GM18861 (cell line): ENCODE results near the gene ABLIM1.

ENCODE experiments used
- ATAC-seq: cut with Tn5 transposase; IDR thresholded peaks from one replicate; pipeline ENCODE4 v1.9.1; 2021; ENCODE audit not compliant: unreplicated experiment

ABLIM1 gene

DNA sequence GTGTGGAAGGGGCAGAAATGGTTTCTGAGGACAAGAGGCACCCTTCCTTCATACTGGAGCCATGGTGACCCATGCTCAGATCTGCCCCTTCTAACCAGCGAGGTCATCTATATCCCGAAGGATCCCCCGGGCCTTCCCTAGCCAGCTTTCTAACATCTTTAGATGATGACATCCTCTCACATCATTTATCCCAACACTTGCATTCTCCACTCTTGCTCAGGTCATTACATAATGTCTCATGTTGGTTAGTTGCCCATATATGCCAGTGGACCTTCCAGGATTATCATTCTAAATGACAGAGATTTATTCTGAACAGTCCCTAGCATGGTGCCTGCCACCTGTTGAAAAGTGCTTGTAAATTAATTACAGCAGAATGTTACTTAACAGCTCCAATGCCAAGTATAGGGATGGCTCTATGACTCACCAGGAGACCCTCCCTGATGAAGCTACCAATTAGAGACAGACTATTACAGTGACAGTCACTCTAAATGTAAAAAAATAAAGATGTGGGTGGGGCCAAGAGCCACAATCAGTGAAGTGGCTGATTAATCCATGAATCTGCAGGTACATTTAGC lies 22.6 kb upstream of the ABLIM1 start:
- no peak for ATAC-seq

DNA sequence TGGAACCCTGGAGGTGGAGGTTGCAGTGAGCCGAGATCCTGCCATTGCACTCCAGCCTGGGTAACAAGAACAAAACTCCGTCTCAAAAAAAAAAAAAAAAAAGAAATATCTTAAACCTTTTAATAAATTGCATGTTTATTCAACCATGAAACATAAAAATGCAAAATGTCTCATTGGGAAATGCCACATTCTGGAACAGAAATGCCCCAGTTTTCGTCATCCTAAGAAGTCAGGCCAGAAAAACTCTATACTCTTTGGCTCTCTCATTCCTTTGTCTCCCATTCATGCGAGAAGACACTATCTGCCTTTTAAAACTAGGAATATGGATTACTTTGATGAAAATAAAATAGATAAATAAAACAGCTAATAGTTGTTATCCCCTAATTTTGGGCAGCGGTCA lies 21.5 kb upstream of the ABLIM1 start:
- no peak for ATAC-seq

DNA sequence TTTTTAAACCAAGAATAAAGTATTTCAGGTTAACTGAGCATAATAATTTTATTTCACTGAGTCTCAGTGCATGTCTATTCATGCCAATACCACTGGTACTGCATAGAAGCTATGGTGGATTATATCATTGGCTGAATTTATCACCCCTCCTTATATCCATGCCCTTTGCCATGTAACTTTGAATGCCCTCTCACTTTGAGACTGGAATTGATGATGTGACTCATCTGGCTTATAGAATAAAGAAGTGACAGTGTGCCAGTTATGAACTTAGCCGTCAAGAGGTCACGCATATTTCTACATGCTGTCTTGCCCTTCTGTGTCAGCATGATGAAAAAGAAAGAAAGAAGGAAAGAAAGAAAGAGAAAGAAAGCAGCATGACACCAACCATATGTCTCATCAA lies 20.7 kb upstream of the ABLIM1 start:
- ATAC-seq: no peak

DNA sequence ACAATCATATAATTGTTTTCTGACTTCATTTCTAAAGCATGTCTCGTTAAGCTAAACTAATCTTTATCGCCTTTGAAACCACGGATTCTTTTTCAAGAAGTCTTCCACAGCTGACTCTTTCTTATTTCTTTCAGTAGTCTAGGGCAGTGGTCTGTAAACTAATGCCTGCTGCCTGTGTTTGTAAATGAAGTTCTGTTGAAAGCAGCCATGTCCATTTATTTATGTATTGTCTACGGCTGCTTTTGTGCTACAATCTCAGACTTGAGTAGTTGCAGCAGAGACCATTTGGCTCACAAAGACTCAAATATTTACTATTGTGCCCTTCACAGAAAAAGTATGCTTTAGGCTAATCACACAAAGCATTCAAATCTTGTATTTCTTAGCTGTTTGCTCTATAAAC lies 20.3 kb upstream of the ABLIM1 start:
- no peak for ATAC-seq

DNA sequence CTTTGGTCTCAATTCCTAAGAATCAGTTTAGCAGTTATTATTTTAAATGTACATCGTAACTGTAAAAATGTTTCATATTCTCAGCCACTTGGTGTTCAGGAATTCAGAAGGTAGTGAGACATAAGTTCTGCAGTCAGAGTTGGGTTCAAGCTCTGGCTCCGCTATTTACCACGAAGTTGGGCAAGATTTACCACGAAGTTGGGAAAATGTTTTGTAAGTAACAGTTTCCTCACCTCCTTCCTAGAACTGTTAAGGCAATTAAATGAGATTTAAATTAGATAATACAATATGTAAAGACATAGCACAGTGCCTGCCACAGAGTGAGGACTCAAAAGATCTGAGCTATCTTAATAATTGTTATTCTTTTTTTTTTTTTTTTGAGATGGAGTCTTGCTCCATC lies 16.3 kb upstream of the ABLIM1 start:
- ATAC-seq: no peak

DNA sequence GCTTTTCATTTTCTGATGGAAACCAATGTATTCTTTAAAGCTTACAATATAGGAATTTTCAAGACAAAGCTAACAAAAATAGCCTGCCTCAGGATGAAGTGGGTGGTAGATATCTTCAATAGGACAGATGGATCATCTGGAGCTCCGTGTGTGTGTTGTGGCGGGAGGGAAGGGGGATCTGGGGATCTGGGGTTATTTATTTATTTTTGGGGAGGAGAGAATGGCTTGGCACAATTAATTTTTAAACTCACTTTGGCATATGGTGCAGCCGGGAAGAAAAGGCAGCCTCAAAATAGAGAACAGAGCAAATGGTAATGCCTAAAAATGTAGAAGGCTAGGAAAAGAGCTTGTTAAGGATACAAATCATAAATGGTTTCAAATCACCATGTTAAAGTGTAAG lies 11.6 kb upstream of the ABLIM1 start:
- no peak for ATAC-seq

DNA sequence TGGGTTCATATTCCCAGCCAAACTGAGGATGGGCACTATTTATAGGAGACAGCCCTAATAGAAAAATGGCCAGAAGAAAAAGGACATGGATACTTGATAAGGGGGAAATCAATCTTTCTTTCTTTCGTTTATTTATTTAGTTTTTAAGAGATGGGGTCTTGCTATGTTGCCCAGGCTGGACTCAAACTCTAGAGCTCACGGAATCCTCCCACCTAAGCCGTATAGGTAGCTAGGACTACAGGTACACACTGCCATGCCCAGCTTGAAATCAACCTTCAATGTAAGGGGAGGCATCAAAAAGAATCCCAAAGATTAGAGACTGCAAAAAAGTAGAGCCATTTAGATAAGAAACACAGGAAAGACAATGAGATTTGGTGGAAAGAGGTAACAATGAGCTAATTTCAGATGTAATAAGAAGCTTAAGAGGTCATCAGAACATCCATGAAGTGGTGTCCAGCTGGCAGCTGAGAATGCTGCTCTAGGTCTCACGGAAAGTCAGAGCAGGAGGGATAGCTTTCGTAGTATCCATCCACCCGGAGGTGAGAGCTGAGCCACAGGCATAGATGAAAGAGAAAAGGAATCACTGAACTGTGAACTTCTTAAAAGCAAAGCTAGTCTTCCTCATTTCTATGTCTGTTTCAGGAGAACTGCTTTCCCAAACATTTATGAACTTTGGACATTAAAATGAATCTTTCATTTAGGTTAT lies 10.5 kb upstream of the ABLIM1 start:
- no peak for ATAC-seq

DNA sequence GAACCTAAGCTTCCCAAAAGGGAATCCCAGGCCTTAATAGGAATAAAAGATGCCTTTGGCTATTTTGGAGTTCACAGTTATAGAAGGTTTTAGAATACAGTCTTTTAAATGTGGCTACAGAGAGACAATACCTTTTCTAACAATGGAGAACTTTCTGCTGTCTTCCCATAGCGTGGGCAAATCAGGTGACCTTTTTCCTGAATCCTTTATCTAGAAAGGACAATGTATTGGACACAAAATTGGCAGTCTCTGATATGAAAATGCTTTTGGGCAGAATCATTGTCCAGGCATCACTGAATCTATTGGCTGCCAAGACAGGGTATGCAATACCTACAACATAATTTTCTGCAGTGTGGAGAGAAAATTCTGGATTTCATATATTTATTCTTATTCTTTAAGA lies 7.8 kb upstream of the ABLIM1 start:
- no peak for ATAC-seq

DNA sequence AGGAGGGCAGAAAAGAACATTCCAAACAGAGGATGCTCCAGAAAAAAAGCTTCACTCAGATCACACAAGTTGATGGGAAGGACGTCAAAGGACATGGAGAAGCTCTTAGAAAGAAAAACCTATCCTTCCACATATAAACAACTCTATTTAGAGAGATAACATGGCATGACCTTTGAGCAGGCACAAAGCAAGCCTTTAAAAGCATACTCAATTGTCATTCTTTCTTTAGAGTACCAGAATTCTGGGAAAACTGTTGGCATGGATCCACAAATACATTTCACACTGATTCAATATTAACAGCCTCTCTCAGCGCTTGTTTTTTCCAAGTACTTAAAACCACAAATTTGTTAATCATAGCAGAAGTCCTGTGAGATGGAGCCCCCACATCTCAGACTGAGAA lies 7.3 kb upstream of the ABLIM1 start:
- ATAC-seq: no peak

DNA sequence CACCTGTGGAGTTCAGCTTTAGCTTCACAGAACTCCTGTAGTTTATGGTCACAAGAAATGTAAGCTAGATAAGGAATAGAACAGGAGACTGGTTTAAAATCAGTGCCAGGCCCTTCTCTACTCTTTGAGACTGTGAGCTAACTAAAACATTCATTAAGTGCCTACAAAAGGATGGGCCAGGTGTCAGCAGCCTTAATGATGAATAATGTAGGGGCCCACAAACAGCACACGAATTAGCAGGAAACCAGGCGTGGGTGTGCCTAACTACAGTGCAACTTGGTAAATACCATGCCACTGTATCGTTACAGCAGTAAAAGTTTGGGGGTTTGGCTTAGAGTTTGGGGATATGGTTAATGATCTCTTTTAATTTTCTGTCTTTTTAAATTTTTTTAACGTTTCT lies 6.1 kb upstream of the ABLIM1 start:
- ATAC-seq: no peak

DNA sequence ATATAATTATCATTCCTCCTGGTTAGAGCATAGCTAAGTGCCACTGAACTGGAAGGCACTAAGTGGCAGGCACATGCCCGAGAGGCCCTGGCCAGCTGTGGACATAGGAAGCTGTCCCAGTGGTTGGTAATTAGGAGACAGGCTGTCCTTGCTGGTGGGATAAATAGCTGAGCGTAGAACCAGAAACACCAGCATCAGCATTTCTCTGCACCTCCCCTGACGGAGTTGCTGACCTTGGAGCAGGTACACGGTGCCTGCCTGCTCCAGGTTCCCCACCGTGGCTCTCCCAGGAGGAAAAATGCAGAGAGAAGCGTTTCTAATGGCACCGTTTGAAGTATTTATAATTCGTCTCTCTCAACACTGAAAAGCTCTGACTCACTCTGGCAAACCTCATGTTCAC lies 5.6 kb upstream of the ABLIM1 start:
- ATAC-seq: no peak

DNA sequence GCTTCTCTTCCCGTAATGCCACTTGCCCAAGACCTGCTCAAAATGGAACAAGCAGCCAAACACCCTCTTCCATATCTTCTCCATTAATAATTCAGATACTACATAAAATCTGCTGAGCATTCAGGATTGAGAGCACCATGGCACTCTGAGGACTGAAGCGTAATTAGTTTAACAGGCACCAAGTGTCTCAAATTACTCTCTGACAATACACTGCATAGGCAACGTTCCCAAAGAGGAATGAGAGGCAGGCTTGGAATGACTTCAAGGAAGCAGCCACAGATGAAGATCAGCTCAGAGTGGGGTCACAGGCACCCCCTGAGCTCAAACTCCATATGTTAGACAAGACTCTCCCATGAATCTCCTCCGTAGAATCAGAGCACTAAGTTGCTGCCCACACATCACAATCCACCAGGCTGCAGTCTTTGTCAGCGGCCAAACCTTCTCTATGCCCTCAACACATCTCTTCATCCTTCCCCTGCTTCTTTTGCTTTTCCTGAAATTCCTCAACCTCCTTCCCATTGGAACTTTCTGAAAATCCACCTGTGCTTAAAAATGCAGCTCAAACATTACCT lies 4.7 kb upstream of the ABLIM1 start:
- no peak for ATAC-seq

DNA sequence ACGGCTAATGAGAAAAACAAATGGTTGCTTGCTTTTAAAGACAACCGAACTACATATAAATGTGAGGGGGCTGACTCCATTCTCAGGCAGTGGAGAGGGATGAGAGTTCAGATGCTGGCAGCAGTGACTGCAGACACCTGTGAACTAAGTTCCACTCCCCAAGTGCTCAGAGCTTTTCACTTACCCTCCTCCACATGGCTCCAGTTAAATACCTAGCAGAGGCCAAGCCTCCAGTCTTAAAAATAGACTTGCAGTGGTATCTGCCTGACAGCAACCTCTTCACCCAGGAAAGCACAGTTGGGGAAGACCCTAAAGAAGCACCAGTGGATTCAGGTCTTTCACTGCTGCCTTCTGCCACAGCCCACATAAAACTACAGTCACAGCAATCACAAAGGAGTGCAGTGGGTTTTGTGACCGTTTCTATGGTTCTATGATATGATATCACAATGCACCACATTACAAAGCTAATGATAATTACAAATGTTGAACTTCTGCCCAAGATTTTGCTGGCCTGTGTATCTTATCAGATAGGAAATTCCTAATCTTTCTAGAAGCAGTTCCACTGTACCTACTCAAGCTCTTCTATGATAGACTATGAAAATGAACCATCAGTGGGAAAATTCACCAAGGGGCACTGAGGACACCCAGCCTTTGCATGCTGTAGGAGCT lies 3.3 kb upstream of the ABLIM1 start:
- ATAC-seq: no peak

DNA sequence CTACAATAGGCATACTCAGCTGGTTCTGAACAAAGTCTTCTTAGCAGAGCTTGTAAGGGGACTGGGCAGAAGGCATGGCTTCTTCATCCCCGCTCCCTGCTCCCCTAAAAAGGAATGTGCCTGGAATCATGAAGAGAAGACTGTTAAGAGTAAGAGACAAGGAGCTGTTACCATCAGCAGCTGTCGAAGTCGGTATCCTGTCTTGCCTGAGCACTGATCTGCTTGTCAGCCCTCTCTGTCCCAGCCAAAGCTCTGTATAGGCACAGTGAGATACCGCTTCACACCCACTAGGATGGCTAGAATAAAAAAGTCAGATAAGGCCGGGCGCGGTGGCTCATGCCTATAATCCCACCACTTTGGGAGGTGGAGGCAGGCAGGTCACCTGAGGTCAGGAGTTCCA lies 2.4 kb downstream of the ABLIM1 start:
- no peak for ATAC-seq

DNA sequence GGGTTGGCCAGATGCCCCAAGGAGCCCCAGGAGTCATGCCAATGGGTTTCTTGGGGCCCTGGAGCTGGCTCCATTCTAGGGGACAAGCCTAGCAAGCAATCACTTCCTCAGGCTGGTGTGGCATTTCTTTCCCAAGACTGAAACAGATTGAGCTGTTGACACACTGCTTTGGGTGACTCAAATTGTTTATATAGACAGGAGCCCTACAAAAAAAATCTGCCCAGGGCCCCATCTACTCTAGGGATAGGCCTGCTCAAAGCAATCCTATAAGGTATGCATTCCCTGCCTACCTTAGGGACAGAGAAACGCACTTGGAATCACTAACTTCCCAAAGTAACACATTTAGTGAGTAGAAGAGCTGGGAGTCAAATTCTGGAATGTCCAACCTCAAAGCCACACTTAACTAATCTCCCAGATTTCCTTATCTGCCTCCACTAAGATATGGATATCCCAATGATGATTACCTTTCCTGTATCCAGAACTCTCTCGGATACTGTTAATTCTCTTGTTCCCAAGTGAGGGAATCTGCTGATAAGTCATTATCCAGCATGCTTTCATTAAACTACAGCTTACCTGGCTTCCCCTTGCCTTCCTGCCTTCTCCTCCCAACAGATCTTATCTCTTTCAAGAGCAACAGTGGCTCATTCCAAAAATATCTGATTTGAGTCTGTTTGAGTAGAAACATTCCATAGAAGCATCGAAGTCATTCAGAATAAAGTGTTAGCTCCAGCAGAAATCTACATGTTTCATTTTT lies 3.1 kb downstream of the ABLIM1 start:
- no peak for ATAC-seq

DNA sequence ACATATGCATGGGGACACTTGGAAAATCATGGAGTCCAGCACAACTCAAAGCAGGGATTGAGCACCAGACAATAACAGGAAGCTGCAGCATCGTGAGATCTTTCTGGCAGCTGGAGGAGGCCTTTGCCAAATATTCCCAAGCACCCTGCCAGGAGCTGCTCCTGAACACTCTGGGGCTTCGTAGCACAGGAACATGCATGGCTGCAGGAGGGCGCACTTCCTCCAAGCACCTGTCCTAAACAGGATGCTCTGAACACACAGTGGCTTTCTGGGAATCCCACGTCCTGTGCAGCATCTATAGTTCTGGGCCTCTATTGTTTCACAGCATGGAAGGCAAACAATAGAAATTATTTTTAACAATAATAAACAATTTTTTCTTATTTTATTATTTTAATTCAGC lies 4.1 kb downstream of the ABLIM1 start:
- no peak for ATAC-seq

DNA sequence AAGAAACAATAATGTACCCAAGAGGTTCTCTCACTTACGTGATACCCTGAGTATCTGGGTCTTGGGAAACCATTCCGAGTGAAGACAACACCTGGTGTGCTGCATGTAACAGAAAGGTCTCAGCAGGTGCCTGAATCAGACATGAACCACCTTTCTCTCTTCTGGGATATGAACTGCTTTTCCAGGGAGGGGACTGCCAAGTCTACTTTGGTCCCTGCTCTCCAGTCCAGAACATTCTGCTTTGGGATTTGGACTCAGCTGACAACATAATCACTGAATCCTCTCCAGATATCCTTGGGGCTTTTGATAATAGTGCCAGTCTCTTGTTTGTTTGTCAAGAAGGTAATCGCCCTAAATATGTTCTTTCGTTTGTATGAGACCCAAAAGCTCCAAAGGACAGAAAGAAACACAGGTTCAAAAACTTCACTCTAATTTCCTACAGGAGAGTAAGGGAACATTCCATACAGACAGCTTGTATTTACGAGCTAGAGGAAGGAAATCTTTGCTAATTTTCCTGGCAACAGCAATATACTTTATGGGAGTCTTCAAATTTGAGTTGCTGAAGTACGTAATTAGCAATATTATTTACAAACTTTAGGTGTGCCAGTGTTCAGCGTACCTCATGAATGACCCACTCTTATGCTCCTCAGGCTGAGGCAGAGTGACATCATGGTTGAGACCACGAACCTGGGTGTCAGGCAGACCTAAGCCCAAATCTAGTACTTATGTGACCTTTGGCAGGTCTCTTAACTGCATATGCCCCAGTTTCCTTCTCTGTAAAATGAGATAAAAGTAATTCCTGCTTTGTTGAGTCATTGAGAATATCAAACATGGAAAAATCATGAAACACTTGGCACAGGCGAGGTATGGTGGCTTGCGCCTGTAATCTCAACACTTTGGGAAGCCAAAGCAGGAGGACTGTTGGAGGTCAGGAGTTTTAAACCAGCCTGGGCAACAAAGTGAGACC lies 5.4 kb downstream of the ABLIM1 start:
- ATAC-seq: no peak

DNA sequence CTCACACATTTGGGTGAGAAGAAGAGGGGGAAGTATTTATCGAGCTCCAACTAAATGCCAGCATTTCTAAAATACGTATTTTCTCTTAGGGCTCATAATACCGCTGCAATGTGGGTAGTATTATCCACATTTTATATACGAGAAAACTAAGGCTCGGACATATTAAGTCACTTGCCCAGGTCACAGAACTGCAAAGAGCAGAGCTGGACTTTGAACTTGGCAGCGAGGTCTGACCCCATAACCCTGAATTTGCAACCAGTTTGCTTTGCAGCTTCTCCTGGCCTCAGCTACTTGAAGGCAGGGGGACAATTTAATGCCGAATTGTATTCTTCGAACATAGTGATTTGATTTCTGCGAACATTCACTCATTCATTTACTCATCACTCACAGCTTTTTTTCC lies 7.2 kb downstream of the ABLIM1 start:
- ATAC-seq: no peak

DNA sequence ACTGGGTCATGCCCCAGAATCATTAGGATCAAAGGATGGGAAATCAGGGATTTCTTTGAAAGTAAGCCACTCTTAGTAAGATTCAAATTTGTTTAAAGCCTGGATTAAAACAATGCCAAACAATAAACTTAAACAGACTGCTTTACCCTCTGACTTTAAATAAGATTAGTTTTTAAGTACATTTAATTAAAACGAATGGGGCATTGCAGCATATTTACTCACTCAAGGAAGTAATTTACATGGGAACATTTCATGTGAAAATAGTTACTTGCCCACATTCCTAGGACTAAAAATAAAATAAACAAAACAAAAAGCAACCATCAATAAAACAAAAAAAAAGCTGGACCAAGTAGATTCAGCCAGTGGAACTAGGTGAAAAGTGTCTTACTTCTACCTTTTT lies 7.8 kb downstream of the ABLIM1 start:
- no peak for ATAC-seq

DNA sequence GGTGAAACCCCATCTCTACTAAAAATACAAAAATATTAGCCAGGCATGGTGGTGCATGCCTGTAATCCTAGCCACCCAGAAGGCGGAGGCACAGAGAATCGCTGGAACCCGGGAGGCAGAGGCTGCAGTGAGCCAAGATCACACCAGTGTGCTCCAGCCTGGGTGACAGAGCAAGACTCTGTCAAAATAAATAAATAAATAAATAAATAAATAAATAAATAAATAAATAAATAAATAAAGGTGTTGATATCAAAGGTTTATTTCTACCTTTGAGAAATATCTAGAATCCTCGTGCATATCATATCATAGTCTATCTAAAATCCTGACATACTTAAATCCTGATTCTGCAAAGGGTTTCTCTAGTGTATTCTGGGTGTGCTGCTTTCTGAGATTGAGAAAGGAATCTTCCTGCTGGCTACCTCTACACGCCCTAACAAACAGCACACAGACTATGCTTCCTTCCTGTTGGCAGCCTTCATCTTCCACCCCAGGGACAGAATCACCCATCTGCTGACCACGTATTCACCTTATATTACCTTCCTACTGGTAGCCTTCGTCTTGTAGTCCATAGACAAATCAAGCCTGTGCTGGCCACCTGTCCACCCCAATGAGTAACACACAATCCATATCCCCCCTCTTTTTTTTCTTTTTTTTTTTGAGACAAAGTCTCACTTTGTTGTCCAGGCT lies 8.7 kb downstream of the ABLIM1 start:
- no peak for ATAC-seq
